ENCODE measurements around the gene GPR39. TPM values are rescaled to one million over a fixed set of nuclear protein-coding genes. Genes with fewer than 3 reads are reported as not detected.

GPR39 gene
- total and polyA plus RNA-seq, 2 donors from 2014 or later = 4.9 to 8.7 TPM

DNA sequence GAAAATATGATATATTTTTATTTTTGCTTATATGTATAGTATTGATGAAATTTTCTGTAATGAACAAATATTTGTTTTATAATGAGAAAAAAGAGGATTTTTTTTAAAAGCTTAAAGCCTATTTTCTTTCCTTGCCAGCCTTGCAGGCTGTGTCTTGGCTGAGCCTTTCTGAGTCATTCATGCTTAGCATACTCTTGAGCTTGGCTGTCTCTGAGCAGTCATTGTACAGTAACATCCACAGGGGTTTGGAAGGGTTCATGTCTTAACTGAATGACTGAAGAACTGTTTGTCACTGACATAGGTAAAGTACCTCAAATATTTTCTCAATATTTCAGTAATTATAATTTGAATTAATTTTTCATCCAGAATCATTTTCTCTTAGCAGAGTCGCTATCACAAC lies 49.3 kb downstream of the GPR39 start:
- DNase-seq = no peak
- intact Hi-C loops (cut with DNase I) = no loop called here
- FAIRE-seq = no peak

DNA sequence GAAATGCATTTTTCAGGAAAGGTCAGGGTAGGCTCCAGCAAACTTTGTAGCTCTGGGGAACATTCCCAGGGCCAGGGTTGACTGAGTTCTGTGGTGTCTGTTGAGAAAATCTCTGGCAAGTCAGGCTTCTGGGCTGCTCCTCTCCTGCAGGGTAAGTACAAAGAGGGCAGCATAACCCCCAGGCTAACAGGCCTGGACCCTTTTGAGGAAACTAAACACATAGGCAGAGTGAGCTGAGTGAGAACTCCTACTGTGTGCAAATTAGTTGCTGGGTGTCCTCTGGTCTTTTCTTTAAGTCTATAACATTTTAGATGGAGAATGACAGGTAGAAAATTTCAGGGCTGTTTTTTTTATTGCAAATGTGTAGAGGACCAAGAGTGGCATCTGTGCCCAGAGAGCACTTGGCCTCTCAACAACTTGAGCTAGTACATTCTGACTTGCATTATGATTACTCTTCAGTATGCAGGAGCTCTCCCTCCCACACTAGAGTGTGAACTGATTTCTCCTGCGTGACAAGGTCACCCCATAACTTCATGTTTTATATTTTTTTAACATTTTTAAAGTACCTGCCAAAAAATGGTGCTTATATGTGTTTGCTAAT lies 49.9 kb downstream of the GPR39 start:
- H3K9me3 ChIP-seq (ENCODE audit: control insufficient read depth in 2 of 3, insufficient read depth in 1 of 3, low read length in 3 of 3) = peaks cover 0 to 28% (median 6%) of the 10 kb centered on the region in 3 donors
- H3K27me3 ChIP-seq (ENCODE audit: control insufficient read depth, insufficient read depth, low read length) = no peaks in the 10 kb centered on the region
- no peak for TF ChIP-seq CTCF (IDR thresholded peaks at IDR 0.05; ENCODE audit: borderline replicate concordance, extremely low read depth, insufficient read depth)

More for the DNA sequence above, 49.3 kb downstream of the GPR39 start:
- TF ChIP-seq CTCF (IDR thresholded peaks at IDR 0.05; ENCODE audit: borderline replicate concordance, extremely low read depth, insufficient read depth) = no peak
- Histone ChIP-seq H3K27me3 (ENCODE audit: control insufficient read depth, insufficient read depth, low read length) (no peaks in the 10 kb centered on the region), H3K4me1 (ENCODE audit: control insufficient read depth in 2 of 3, insufficient read depth in 2 of 3, low read depth in 1 of 3, low read length in 3 of 3) (no peaks in the 10 kb centered on the region), H3K9ac (ENCODE audit: low read length in 3 of 3) (no peak overlapping the region), H3K4me3 (ENCODE audit: low read length in 3 of 3) (no peak overlapping the region), H3K27ac (ENCODE audit: low read depth in 2 of 2, low read length in 2 of 2) (no peak overlapping the region), H3K36me3 (ENCODE audit: control insufficient read depth in 2 of 3, insufficient read depth in 3 of 3, low read length in 3 of 3) (no peaks in the 10 kb centered on the region), H3K9me3 (ENCODE audit: control insufficient read depth in 2 of 3, insufficient read depth in 1 of 3, low read length in 3 of 3) (peaks cover 0 to 28% (median 6%) of the 10 kb centered on the region in 3 donors)

DNA sequence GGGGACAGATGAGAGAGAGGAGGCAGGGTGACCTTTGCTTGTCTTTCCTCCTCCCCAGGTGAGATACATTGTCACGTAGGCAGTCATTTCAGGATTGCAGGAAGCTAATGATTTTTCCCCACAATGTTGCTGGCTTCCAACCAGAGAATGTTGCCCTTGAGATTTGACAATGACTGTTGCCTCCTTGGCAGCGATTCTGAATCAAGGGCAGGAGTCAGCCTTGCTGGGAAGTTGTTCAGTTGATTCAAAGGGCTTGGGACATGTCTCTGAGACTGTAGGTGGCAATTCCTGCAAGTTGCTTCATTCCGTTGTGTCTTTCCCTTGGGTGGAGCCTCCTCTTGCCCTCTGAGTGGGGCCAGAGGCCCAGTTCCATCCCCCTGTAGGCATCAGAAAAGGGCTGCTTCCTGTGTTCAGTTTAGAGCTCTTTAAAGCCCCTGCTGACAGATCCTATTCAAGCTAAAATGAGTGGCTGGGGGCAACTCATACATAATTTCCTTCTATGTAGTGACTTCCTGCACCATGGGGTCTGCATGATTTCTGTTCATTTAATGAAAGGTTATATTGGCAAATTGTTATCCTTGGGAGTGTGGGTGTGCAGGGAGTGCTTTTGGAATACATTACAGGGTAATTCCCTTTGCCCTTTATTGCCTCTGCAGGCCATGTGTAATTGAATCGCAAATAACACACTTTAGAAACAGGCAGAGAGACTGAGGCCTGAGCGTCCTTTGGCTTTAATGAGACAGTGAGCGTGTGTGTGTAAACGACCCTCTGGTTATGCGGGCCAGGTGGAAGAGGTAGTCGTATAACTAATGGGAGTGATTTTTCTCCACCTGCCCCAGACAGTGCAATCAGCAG lies 52.4 kb downstream of the GPR39 start:
- no peak overlapping the region for H3K27ac ChIP-seq (ENCODE audit: low read depth in 2 of 2, low read length in 2 of 2)
- no peak for FAIRE-seq
- intact Hi-C loops (cut with DNase I) = no loop called here
- H3K4me1 ChIP-seq (ENCODE audit: control insufficient read depth in 2 of 3, insufficient read depth in 2 of 3, low read depth in 1 of 3, low read length in 3 of 3) = no peaks in the 10 kb centered on the region
- peaks cover 0 to 27% (median 6%) of the 10 kb centered on the region in 3 donors for H3K9me3 ChIP-seq (ENCODE audit: control insufficient read depth in 2 of 3, insufficient read depth in 1 of 3, low read length in 3 of 3)
- TF ChIP-seq CTCF (IDR thresholded peaks at IDR 0.05; ENCODE audit: borderline replicate concordance, extremely low read depth, insufficient read depth) = no peak
- no peak for DNase-seq
- H3K27me3 ChIP-seq (ENCODE audit: control insufficient read depth, insufficient read depth, low read length) = no peaks in the 10 kb centered on the region
- H3K9ac ChIP-seq (ENCODE audit: low read length in 3 of 3) = no peak overlapping the region
- H3K4me3 ChIP-seq (ENCODE audit: low read length in 3 of 3) = no peak overlapping the region
- H3K36me3 ChIP-seq (ENCODE audit: control insufficient read depth in 2 of 3, insufficient read depth in 3 of 3, low read length in 3 of 3) = no peaks in the 10 kb centered on the region

More for the DNA sequence above, 49.9 kb downstream of the GPR39 start:
- Histone ChIP-seq H3K27ac (ENCODE audit: low read depth in 2 of 2, low read length in 2 of 2) (no peak overlapping the region), H3K4me1 (ENCODE audit: control insufficient read depth in 2 of 3, insufficient read depth in 2 of 3, low read depth in 1 of 3, low read length in 3 of 3) (no peaks in the 10 kb centered on the region), H3K36me3 (ENCODE audit: control insufficient read depth in 2 of 3, insufficient read depth in 3 of 3, low read length in 3 of 3) (no peaks in the 10 kb centered on the region), H3K9ac (ENCODE audit: low read length in 3 of 3) (no peak overlapping the region), H3K4me3 (ENCODE audit: low read length in 3 of 3) (no peak overlapping the region)
- intact Hi-C loops (cut with DNase I) = no loop called here
- DNase-seq (no peak), FAIRE-seq (no peak)
